Measurements from ENCODE around the gene NUP160.
A peak's percentile ranks its signal among the peaks of the same experiment; 100 is the strongest.
"Not testable (repeated sequence)": the region's sequence is repeated elsewhere in the genome, so short reads cannot be mapped to it uniquely, and the experiment has no call there.

The NUP160 gene

GRCh38 chr11:47788181-47788580, 60.0 kb downstream of the NUP160 start:
- no peak for DNase-seq

DNA sequence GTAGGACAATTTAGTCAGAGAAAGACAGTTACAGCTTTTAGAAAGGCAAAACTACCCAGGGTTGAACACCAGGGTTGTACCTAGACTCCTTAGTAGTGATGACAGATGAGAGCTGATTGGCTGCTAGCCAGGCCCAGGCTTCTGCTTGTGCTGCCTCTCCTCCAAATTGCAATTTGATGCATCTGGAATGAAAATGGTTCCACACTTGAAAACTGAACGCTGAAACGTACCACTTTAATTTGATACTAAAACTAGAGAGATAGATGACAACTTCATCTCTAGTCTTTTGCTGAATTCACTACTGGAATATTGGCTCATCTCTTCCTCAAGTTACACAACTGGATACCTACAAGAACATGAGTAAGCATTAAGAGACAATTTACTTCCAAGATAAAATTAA, 61.8 kb downstream of the NUP160 start:
- no peak for DNase-seq

DNA sequence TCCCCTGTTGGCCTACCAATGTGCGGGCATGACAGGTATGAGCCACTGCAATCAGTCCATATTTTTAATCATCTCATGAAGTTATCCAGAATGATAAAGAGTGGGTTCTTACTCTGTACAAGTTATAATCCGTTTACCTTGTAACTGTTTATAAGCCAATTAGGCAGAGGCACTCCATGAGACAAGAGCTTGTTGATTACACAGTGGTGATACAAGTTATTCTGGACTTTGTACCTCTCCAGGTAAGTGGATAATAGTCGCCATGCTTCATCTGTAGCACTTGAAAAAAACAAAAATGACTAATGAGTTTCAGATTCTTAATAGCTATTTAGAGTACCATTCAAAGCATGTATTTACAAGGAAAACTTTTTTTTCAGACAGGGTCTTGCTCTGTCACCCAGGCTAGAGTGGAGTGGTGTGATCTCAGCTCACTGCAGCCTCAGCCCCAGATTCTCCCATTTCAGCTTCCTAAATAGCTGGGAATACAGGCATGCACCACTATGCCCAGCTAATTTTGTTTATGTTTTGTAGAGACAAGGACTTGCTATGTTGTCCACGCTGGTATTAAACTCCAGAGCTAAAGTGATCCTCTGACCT, 63.3 kb downstream of the NUP160 start:
- no peak for DNase-seq

DNA sequence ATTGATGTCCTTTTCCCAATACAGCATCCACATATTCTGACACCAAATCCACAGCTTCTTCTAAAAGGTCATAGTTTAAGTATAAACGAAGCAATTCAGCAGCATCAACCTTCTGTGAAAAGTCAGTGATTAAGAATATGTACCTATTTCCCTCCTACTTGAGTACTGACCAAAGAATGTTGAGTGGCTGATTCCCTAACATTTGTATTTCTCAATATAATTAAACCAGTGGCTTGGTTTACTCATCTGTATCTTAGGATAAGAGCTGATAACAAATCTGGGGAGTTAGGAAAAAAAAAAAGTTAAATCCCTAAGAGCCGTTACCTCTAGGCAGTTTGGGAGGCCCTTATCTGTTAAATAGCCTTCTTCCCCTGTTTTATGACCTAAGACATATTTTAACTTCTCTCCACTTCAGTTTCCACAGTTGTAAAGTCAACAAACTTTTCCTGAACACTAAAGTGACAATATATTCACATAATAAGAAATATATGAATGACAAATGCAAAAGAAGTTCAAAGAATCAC, 65.0 kb downstream of the NUP160 start:
- DNase-seq, result no peak

DNA sequence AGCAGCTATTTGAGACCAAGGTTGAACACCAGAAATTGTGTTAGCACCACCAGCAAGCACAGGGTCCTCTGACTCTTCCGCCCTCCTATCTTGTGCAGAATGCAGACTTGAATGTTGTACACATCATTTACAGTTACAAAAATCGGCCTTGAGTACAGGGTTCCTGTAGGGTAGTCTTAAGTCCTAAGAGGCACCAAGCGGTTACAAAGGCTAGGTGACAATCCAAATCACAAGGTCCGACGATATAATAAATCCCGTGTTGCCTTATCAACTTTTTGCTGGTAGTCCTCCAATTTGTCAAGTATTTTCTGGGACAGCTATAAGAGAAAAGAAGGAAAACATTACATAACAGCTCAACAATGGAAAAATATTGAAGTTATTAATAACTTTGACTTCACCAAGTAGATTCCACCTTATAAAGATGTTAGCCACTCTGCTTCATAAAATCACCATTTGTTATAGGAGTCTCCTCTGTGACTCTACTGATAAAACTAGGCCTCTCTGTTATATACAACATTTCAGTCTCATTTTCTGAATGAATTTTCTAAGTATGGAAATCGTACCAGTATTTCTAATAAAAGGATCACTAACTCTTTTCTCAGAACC, 69.2 kb downstream of the NUP160 start:
- DNase-seq, result no peak

- DNase-seq, result no peak
Observed at GRCh38 chr11:47775240-47775869, 72.8 kb downstream of the NUP160 start.

DNA sequence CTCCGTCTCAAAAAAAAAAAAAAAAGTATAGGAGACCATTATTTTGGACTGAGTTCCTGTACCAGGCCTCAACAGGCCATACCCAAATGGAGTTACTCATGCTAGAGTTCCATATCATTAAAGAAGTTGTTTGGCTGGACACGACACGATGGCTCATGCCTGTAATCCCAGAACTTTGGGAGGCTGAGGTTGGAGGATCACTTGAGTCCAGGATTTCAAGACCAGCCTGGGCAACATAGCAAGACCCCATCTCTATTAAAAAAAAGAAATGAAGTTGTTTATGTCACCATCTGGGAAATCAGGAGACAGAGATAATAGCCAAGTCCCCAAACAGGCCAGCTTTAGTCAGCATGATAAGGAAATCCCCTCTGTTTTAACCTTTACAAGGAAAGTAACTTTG, 74.3 kb downstream of the NUP160 start:
- no peak for DNase-seq

DNA sequence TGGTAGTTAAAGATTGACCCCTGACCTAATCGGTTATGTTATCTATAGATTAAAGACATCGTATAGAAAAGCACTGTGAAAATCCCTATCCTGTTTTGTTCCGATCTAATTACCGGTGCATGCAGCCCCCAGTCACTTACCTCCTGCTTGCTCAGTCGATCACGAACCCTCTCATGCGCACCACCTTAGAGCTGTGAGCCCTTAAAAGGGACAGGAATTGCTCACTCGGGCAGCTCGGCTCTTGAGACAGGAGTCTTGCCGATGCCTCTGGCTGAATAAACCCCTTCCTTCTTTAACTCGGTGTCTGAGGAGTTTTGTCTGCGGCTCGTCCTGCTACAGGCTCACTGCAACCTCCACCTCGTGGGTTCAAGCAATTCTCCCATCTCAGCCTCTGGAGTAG, 78.6 kb downstream of the NUP160 start:
- not testable (repeated sequence) for DNase-seq

DNA sequence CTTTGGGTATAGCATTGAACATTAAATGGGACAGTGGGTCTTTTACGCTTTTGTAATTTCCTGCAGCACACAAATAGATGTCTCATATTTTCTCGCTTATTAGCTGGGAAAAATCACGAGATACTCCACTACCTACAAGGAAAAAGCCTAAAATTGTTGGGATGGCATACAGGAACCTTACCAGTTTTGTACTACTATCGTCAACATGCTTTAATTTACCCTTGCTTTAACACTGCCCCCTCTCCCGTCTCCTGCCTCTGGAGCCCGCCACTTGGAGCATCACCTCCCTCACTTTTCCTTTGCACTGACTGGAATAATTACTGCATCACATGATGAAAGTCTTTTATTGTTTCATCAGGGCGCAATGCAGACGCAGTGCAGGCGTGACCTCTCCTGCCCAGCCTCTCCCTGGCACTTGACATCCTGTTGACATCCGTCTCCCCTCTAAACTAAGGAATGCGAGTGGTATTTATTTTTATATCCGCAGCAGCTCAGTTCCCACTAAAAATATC, 80.0 kb downstream of the NUP160 start:
- DNase-seq, result no peak

- peak; percentile 73 for DNase-seq
Observed at GRCh38 chr11:47766509-47767227, 81.5 kb downstream of the NUP160 start.

DNA sequence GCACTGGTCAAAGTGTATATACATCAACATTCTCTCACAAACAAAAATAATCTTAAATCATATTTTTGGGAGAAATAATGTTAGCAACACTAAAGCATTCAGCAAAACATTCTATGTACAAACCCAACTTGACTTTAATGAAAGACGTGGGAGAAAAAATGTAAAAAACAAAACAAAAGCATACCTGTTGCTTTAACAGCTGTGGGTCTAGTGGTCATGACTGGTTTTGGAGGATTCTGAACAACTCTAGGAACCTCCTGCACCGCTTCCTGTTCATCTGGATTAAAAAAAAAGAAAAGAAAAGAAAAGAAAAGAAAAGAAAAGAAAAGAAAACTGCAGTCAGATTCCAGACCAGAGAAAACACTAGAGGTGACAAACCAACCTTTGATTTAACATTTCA, 83.1 kb downstream of the NUP160 start:
- DNase-seq, result no peak

GRCh38 chr11:47759291-47759690, 88.9 kb downstream of the NUP160 start:
- not testable (repeated sequence) for DNase-seq

GRCh38 chr11:47756208-47756607, 91.9 kb downstream of the NUP160 start:
- DNase-seq, result no peak

GRCh38 chr11:47750725-47751124, 97.4 kb downstream of the NUP160 start:
- DNase-seq, result no peak

DNA sequence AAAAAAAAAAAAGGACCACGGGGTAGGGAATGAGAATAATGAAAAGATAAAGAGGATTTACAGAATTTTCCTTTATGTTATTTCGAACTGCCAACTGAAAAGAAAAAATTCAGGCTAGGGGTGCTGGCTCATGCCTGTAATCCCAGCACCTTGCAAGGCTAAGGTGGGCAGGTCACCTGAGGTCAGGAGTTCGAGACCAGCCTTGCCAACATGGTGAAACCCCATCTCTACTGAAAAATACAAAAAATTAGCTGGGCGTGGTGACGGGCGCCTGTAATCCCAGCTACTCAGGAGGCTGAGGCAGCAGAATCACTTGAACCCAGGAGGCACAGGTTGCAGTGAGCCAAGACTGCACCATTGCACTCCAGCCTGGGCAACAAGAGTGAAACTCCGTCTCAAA, 105.7 kb downstream of the NUP160 start:
- not testable (repeated sequence) for DNase-seq

DNA sequence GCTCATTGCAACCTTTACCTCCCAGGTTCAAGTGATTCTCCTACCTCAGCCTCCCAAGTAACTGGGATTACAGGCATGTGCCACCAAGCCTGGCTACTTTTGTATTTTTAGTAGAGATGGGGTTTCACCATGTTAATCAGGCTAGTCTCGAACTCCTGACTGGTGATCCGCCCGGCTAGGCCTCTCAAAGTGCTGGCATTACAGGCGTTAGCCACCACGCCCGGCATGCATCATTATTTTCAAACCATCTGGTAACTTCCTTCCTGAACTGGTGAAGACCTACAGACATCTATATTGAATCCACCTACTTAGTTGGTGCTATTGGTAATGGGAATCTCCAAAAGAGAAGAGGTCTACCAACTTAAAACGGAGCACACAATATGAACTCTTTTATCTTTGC, 110.3 kb downstream of the NUP160 start:
- DNase-seq, result not testable (repeated sequence)

DNA sequence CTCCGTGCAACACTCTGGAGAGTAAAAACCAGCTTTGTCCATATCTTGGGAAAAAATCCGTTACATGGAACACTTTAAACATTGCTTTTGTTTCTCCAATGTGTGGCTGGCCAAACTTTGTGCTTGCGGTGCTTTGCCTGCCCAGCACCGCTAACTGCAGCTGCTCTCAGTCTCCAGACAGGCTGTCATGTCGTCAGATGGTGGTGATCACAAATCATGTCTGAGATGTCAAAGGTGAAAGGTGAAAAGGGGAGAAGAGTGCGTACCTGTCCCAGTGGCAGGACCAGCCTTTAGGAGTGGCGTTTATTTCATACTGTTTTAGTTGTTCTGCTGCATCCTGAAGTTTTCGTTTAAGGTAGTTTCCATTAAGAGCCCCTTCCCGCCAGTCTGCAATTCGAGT, 115.9 kb downstream of the NUP160 start:
- DNase-seq, result no peak

DNA sequence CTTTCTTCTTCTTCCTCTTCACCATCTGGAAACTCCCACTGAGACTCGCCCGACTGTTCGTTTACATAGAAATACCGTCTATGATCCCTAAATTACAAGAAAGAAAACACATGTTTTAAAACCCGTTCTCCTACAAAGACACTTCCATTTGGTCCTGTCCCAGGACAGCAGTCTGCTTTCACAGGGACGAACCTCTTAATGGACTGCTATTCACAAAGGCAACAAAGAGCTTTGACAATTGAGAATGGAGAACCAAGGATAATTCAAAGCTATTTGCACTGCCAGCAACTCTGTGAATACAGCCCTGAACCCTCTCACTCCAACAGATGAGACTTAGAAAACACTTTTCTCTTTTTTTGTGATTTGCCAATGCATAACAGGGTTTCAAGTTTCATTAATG, 116.7 kb downstream of the NUP160 start:
- DNase-seq, result no peak

Measured in activated CD8-positive, alpha-beta memory T cell treated with anti-CD3 and anti-CD28 coated beads, Interleukin-2, amount 50 U/mL, for 4 hours (primary cell).